SK-N-SH (cell line): ENCODE data around the gene SLC2A9.

Experiments used
- CTCF ChIP-seq: fragments of 200-600 bp; sonication (generic); IDR thresholded peaks from 2 replicates; pipeline ENCODE4 v1.6.1; 2017; ENCODE audit warnings: antibody characterized with exemption, mild to moderate bottlenecking, moderate library complexity
- MAX ChIP-seq: IDR thresholded peaks from 2 replicates; pipeline ENCODE4 v1.4.0; 2012; ENCODE audit warnings: low read depth
- RAD21 ChIP-seq: IDR thresholded peaks from 2 replicates; pipeline ENCODE4 v1.6.1; 2012; ENCODE audit warnings: mild to moderate bottlenecking, low read length

GRCh38 chr4:10030972-10031667 is 9.8 kb upstream of the SLC2A9 start:
- TF ChIP-seq CTCF, result no peak
- no peak for TF ChIP-seq MAX
- no peak for TF ChIP-seq RAD21
